ENCODE measurements around the gene DLG2.

The DLG2 gene

DNA sequence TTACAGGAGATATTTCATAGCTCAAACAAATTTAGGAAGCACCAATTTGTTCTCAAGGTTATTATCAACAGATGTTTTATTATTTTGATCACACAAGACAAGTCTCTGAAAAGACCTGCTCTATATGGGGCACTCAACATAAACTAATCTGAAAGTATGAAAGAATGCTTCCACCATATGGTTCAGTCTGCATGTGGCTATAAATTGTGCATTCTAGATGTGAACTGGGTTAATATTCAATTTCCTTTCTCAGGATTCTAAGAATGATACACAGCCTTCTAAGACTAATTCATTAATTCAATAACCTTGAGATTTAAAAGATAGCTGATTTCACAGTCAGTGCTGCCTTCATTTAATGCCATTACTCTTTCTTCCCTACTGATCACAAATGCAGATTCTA is 1489.6 kb downstream of the DLG2 start:
- H3K36me3 ChIP-seq (ENCODE audit: control insufficient read depth, low read length) = no peaks in the 10 kb centered on the region
- no peaks in the 10 kb centered on the region for H3K4me1 ChIP-seq (ENCODE audit: control insufficient read depth, low read length)
- no peak for TF ChIP-seq EZH2phosphoT487 (IDR thresholded peaks at IDR 0.05; ENCODE audit: borderline replicate concordance, low read length)
- no peaks in the 10 kb centered on the region for H3F3A ChIP-seq (ENCODE audit: control insufficient read depth, insufficient read depth)
- no peaks in the 10 kb centered on the region for H3K9me3 ChIP-seq (ENCODE audit: control insufficient read depth, insufficient read depth, low read length)
- H3K4me2 ChIP-seq (ENCODE audit: low read length) = no peak overlapping the region
- H3K9me2 ChIP-seq (replicated peaks; ENCODE audit: control insufficient read depth, low read length) = no peaks in the 10 kb centered on the region
- H3K27me3 ChIP-seq (ENCODE audit: control insufficient read depth, low read length) = no peaks in the 10 kb centered on the region
- no peak overlapping the region for H3K27ac ChIP-seq (ENCODE audit: low read depth, low read length)
- no peaks in the 10 kb centered on the region for H4K20me1 ChIP-seq (ENCODE audit: control insufficient read depth, insufficient read depth, low read depth, low read length)
- H3K79me2 ChIP-seq (ENCODE audit: control insufficient read depth, low read length) = no peaks in the 10 kb centered on the region
- no peak overlapping the region for H3K4me3 ChIP-seq (ENCODE audit: low read length)

DNA sequence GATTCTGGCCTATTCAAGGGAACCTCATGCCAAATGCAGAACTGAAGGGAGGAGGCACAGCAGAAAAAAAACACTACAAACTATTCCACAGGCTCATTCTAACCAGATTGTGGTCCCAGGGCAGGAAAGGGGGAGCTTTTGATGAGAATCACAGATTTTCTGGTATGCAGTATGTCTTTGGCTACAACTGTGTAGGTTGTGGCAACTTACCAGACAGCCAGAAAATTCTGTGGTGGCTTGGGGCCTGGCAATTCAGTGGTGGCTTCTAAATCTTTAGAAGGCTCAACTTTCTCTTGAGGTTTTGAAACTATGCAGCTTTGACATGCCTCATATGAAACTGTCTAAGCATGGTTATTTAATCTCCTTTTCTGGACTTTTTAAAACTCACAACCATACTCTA is 1490.2 kb downstream of the DLG2 start:
- Histone ChIP-seq H3K9me3 (ENCODE audit: control insufficient read depth, insufficient read depth, low read length) (no peaks in the 10 kb centered on the region), H3K9me2 (replicated peaks; ENCODE audit: control insufficient read depth, low read length) (no peaks in the 10 kb centered on the region), H3K27ac (ENCODE audit: low read depth, low read length) (no peak overlapping the region), H3K4me1 (ENCODE audit: control insufficient read depth, low read length) (no peaks in the 10 kb centered on the region), H3K36me3 (ENCODE audit: control insufficient read depth, low read length) (no peaks in the 10 kb centered on the region), H3K4me2 (ENCODE audit: low read length) (no peak overlapping the region), H3K27me3 (ENCODE audit: control insufficient read depth, low read length) (no peaks in the 10 kb centered on the region), H3F3A (ENCODE audit: control insufficient read depth, insufficient read depth) (no peaks in the 10 kb centered on the region), H4K20me1 (ENCODE audit: control insufficient read depth, insufficient read depth, low read depth, low read length) (no peaks in the 10 kb centered on the region), H3K4me3 (ENCODE audit: low read length) (no peak overlapping the region), H3K79me2 (ENCODE audit: control insufficient read depth, low read length) (no peaks in the 10 kb centered on the region)
- no peak for TF ChIP-seq EZH2phosphoT487 (IDR thresholded peaks at IDR 0.05; ENCODE audit: borderline replicate concordance, low read length)
- TF ChIP-seq, protein P1, sequence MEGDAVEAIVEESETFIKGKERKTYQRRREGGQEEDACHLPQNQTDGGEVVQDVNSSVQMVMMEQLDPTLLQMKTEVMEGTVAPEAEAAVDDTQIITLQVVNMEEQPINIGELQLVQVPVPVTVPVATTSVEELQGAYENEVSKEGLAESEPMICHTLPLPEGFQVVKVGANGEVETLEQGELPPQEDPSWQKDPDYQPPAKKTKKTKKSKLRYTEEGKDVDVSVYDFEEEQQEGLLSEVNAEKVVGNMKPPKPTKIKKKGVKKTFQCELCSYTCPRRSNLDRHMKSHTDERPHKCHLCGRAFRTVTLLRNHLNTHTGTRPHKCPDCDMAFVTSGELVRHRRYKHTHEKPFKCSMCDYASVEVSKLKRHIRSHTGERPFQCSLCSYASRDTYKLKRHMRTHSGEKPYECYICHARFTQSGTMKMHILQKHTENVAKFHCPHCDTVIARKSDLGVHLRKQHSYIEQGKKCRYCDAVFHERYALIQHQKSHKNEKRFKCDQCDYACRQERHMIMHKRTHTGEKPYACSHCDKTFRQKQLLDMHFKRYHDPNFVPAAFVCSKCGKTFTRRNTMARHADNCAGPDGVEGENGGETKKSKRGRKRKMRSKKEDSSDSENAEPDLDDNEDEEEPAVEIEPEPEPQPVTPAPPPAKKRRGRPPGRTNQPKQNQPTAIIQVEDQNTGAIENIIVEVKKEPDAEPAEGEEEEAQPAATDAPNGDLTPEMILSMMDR (IDR thresholded peaks at IDR 0.05; ENCODE audit: low read depth, low read length, poor library complexity, severe bottlenecking) = no peak

DNA sequence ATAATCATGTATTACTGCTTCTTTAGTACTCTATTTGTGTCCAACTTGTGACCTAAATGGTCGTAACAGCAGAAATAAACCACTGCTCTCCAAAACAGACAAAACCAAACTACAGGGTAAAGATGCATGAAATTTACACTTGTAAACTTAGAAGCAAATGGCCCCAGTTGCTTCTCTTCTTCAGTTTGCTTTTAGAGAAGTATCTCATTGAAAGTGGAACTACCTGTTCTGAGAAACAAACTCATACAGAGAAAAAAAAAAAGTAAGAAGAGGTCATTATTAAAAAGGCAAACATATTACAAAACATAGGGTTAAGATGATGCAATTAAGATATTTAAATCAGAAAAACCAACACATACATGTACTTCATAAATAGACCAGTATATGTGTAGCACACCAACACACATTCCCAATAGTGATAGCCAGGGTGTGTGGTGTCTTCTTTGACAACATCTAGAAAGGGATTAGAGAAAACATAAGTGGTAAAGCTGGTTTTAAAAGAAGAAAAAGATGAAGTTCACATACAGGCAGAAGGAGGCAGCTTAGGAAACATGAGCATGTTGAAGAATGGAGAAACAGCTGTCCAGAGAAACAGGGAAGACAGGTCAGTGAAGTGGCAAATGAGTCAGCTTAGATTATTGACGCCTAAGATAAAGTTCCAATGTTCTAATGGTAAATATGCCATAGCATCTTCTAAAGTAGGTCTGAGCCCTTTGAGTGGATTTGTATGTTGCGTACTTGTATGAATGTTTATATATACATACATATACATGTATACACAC is 1496.3 kb downstream of the DLG2 start:
- Histone ChIP-seq H3F3A (ENCODE audit: control insufficient read depth, insufficient read depth) (no peaks in the 10 kb centered on the region), H3K9me2 (replicated peaks; ENCODE audit: control insufficient read depth, low read length) (no peaks in the 10 kb centered on the region), H3K4me2 (ENCODE audit: low read length) (no peak overlapping the region), H3K4me3 (ENCODE audit: low read length) (no peak overlapping the region), H4K20me1 (ENCODE audit: control insufficient read depth, insufficient read depth, low read depth, low read length) (no peaks in the 10 kb centered on the region), H3K36me3 (ENCODE audit: control insufficient read depth, low read length) (no peaks in the 10 kb centered on the region), H3K9me3 (ENCODE audit: control insufficient read depth, insufficient read depth, low read length) (no peaks in the 10 kb centered on the region), H3K27me3 (ENCODE audit: control insufficient read depth, low read length) (no peaks in the 10 kb centered on the region), H3K79me2 (ENCODE audit: control insufficient read depth, low read length) (no peaks in the 10 kb centered on the region), H3K4me1 (ENCODE audit: control insufficient read depth, low read length) (no peaks in the 10 kb centered on the region), H3K27ac (ENCODE audit: low read depth, low read length) (no peak overlapping the region)
- TF ChIP-seq EZH2phosphoT487 (IDR thresholded peaks at IDR 0.05; ENCODE audit: borderline replicate concordance, low read length) = no peak
- TF ChIP-seq, protein P1 (IDR thresholded peaks at IDR 0.05; ENCODE audit: low read depth, low read length, poor library complexity, severe bottlenecking) = no peak

DNA sequence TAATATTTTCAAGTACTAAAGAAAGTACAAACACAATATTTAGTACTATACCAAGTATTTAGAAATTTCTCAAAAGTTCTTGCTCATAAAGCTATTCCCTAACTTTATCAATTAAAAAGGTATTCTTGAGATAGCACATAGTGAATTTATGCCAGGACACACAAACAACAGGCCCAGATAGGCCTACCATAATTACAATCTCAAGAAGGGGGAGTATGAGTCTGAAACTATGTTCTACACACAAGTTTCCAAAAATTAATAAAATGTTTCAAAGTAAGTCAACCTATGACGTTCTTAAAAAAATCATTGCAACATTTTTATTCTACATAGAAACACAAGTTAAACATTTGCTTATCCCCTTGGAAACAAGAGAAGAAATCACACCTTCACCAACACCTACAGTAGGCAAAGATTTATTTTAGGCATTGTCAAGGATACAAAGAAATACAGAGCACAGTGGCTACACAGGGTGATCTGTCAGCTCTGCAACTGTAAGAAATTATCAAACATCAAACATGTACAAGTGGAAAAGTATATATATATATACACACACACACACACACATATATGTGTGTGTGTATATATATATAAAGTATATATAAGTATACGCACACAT is 1497.1 kb downstream of the DLG2 start:
- no peaks in the 10 kb centered on the region for H3F3A ChIP-seq (ENCODE audit: control insufficient read depth, insufficient read depth)
- no peaks in the 10 kb centered on the region for H3K9me3 ChIP-seq (ENCODE audit: control insufficient read depth, insufficient read depth, low read length)
- no peak overlapping the region for H3K4me2 ChIP-seq (ENCODE audit: low read length)
- H3K9me2 ChIP-seq (replicated peaks; ENCODE audit: control insufficient read depth, low read length) = no peaks in the 10 kb centered on the region
- H3K36me3 ChIP-seq (ENCODE audit: control insufficient read depth, low read length) = no peaks in the 10 kb centered on the region
- TF ChIP-seq, protein P1 (IDR thresholded peaks at IDR 0.05; ENCODE audit: low read depth, low read length, poor library complexity, severe bottlenecking) = no peak
- no peak for TF ChIP-seq EZH2phosphoT487 (IDR thresholded peaks at IDR 0.05; ENCODE audit: borderline replicate concordance, low read length)
- H3K4me3 ChIP-seq (ENCODE audit: low read length) = no peak overlapping the region
- no peaks in the 10 kb centered on the region for H3K79me2 ChIP-seq (ENCODE audit: control insufficient read depth, low read length)
- no peaks in the 10 kb centered on the region for H3K4me1 ChIP-seq (ENCODE audit: control insufficient read depth, low read length)
- no peaks in the 10 kb centered on the region for H4K20me1 ChIP-seq (ENCODE audit: control insufficient read depth, insufficient read depth, low read depth, low read length)
- no peaks in the 10 kb centered on the region for H3K27me3 ChIP-seq (ENCODE audit: control insufficient read depth, low read length)
- H3K27ac ChIP-seq (ENCODE audit: low read depth, low read length) = no peak overlapping the region

Measured in DOHH2 (cell line).